Natural killer cell (primary cell): ENCODE data around the gene SOCS7. TPM values are rescaled to one million over a fixed set of nuclear protein-coding genes. Genes with fewer than 3 reads are reported as not detected.

ENCODE experiments used
- ATAC-seq, 3 donors: fragments of 150-1000 bp in 2 of 3; fragments of 200-7000 bp in 1 of 3; cut with Tn5 transposase; 1 replicate in 1 of 3; 2 replicates in 2 of 3; pipeline ENCODE4 v1.10.0; 2021; ENCODE audit warnings: mild to moderate bottlenecking in 2 of 3, moderate library complexity in 2 of 3
- DNase-seq, 2 donors: peaks; one replicate each; pipeline versions ENCODE4 v3.0.0 to v3.0.0-alpha.2; 2013 to 2021; ENCODE audit warnings: mixed read lengths in 1 of 2
- H3K27ac ChIP-seq: one replicate; pipeline ENCODE4 v1.5.1; 2013; ENCODE audit warnings: mild to moderate bottlenecking, low read length
- H3K27me3 ChIP-seq: one replicate; pipeline ENCODE4 v1.6.1; 2013; ENCODE audit warnings: low read length; ENCODE audit not compliant: control insufficient read depth, insufficient read depth
- H3K36me3 ChIP-seq: one replicate; pipeline ENCODE4 v1.6.1; 2013; ENCODE audit warnings: low read length; ENCODE audit not compliant: control insufficient read depth, insufficient read depth
- H3K4me1 ChIP-seq: one replicate; pipeline ENCODE4 v1.6.1; 2013; ENCODE audit warnings: low read length; ENCODE audit not compliant: control insufficient read depth, insufficient read depth
- H3K4me3 ChIP-seq: one replicate; pipeline ENCODE4 v1.5.1; 2013; ENCODE audit warnings: low read length
- H3K9me3 ChIP-seq: one replicate; pipeline ENCODE4 v1.6.1; 2013; ENCODE audit warnings: low read length; ENCODE audit not compliant: control insufficient read depth, insufficient read depth
- H3K27ac Mint-ChIP-seq, 2 donors: one replicate each; pipeline ENCODE4 v1.8.0; 2022; ENCODE audit warnings: mild to moderate bottlenecking in 2 of 2, mixed read lengths in 2 of 2, moderate library complexity in 1 of 2
- H3K27me3 Mint-ChIP-seq, 2 donors: one replicate each; pipeline ENCODE4 v1.8.0; 2022; ENCODE audit warnings: low read depth in 2 of 2, mixed read lengths in 2 of 2
- H3K36me3 Mint-ChIP-seq: one replicate; pipeline ENCODE4 v1.8.0; 2022; ENCODE audit warnings: mixed read lengths
- H3K4me1 Mint-ChIP-seq, 2 donors: one replicate each; pipeline ENCODE4 v1.8.0; 2022; ENCODE audit warnings: mixed read lengths in 2 of 2
- H3K4me3 Mint-ChIP-seq: one replicate; pipeline ENCODE4 v1.8.0; 2022; ENCODE audit warnings: mild to moderate bottlenecking, moderate library complexity, mixed read lengths
- H3K9me3 Mint-ChIP-seq, 2 donors: one replicate each; pipeline ENCODE4 v1.8.0; 2022; ENCODE audit warnings: mixed read lengths in 2 of 2
- WGBS: methylation state at CpG from one replicate; pipeline ENCODE4 v1.1.7; 2013; ENCODE audit warnings: missing lambda C conversion rate; ENCODE audit not compliant: insufficient coverage; 5-methylcytosine and 5-hydroxymethylcytosine counted together
- intact Hi-C: fragments of 100-400 bp; cut with micrococcal nuclease; formaldehyde crosslinking; loops from one replicate; pipeline ENCODE4 v1.14.2; 2022
- total RNA-seq, 4 donors: library from RNA; stranded (reverse); fragments of 120-200 nt in 1 of 4; gene quantifications; one replicate each; pipeline versions ENCODE4 v1.2.3 to v1.2.4, GENCODE V29; 2013 to 2022
- TF ChIP-seq, protein P1 (sequence below): fragments of 200-600 bp; IDR thresholded peaks from one replicate; pipeline ENCODE4 v1.8.0; 2022; ENCODE audit warnings: antibody characterized with exemption

SOCS7 gene
- total RNA-seq, 3 donors from 2014 or later (not counting 1 experiment from before 2014, with no cell fraction given) = 13.6 to 31.8 (median 21.2) TPM

- H3K9me3 Mint-ChIP-seq = no peaks in the 10 kb centered on the region
These were observed 68.9 kb downstream of the SOCS7 start for GRCh38 chr17:38420518-38420917.

DNA sequence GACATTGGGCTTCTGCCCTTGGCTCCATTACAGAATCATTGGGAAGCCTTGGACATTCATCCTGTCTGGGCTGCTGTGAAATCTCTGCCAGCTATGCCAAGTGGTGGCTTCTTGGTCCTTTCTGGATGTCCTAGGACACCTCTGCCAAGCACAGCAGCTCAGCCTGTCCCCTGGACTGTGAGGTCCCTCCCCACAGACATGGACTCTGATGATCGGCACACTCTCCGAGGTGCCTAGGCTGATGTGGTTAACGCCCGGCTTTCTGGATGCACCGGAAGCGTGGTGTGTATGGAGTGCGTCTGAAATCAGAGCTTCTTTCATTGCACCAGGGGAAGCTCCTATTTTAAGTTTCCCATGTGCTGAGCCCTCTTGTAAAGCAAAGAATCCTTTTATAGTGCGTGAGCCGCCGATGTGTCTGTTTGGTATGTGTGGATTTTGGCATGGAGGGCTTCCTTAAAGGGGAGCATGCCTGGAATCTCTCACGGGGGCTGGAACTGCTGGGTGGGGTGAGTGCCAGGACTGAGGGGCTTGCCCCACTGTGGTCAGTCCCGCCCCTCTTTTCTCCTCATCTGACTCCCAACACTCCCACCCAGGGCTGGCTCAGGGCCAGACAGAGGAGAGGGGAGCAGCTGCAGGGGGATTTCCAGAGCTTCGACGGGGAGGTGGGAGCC lies 69.7 kb downstream of the SOCS7 start:
- Mint-ChIP-seq H3K9me3 (no peaks in the 10 kb centered on the region), H3K4me1 (peaks cover 5 to 18% of the 10 kb centered on the region in 2 donors), H3K4me3 (no peak overlapping the region), H3K27me3 (peaks cover 39 to 48% of the 10 kb centered on the region in 2 donors), H3K36me3 (no peaks in the 10 kb centered on the region), H3K27ac (no peak overlapping the region)
- Histone ChIP-seq H3K27me3 (peaks cover 22% of the 10 kb centered on the region), H3K27ac (no peak overlapping the region), H3K9me3 (no peaks in the 10 kb centered on the region), H3K36me3 (no peaks in the 10 kb centered on the region), H3K4me3 (no peak overlapping the region), H3K4me1 (peaks cover 3% of the 10 kb centered on the region)
- intact Hi-C loops = no loop called here
- WGBS = 63% methylated on average over 12 of the region's 14 CpGs
- no peak for ATAC-seq
- TF ChIP-seq, protein P1, sequence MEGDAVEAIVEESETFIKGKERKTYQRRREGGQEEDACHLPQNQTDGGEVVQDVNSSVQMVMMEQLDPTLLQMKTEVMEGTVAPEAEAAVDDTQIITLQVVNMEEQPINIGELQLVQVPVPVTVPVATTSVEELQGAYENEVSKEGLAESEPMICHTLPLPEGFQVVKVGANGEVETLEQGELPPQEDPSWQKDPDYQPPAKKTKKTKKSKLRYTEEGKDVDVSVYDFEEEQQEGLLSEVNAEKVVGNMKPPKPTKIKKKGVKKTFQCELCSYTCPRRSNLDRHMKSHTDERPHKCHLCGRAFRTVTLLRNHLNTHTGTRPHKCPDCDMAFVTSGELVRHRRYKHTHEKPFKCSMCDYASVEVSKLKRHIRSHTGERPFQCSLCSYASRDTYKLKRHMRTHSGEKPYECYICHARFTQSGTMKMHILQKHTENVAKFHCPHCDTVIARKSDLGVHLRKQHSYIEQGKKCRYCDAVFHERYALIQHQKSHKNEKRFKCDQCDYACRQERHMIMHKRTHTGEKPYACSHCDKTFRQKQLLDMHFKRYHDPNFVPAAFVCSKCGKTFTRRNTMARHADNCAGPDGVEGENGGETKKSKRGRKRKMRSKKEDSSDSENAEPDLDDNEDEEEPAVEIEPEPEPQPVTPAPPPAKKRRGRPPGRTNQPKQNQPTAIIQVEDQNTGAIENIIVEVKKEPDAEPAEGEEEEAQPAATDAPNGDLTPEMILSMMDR = no peak
- DNase-seq = no peak

More at GRCh38 chr17:38420518-38420917, 68.9 kb downstream of the SOCS7 start:
- intact Hi-C loops = no loop called here
- Mint-ChIP-seq H3K4me3 (no peak overlapping the region), H3K36me3 (no peaks in the 10 kb centered on the region), H3K4me1 (peaks cover 5 to 17% of the 10 kb centered on the region in 2 donors), H3K27me3 (peaks cover 36 to 50% of the 10 kb centered on the region in 2 donors), H3K27ac (no peak overlapping the region)
- H3K9me3 ChIP-seq = no peaks in the 10 kb centered on the region
- H3K4me3 ChIP-seq = no peak overlapping the region
- ATAC-seq (no peak), DNase-seq (no peak)
- TF ChIP-seq, protein P1 = no peak
- no peak overlapping the region for H3K27ac ChIP-seq
- peaks cover 3% of the 10 kb centered on the region for H3K4me1 ChIP-seq
- no peaks in the 10 kb centered on the region for H3K36me3 ChIP-seq
- WGBS = 86% methylated on average over 6 of the region's 6 CpGs
- H3K27me3 ChIP-seq = peaks cover 21% of the 10 kb centered on the region

DNA sequence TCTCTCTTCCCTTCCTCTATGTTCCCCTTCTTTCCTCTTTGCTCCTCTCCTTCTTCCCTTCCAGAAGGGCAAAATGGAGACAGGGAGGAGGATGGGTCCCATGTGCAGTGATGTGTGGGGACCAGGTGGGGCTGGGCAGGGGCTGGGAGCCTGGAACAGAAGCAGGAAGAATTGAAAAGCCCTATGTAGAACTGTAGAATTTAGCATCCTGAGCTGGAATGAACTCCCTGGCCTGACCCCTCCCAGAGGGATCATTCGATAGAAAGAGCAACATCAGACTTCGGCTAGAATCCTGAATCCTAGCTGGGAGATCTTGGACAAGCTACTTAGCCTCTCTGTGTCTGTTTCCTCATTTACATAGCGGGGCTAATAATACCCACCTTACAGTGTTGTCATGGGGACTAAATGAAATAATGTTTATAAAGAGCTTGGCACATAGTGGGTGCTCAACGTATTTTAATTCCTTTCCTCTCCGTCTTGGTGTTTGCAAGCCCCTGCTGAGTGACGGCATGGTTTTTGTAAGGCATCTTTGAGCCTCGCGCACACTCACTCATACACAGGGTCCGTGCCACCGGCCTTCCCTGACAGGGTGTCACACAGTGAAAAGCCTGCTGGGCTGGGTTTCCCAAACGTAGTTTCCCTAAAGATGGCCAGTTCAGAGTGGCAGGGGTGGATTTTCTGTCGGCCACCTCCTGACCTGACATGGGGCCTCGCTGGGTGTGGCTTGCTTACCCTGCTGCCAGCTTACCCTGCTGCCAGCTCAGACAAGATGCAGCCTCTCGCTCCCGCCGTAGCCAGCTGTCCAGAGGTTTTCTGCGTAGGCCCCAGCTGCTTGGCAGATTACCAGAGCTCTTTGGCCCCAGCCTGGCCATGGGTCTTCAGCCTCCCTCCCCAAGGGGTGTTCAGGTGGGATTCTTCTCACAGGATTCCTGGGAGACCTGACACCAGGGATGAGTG lies 70.5 kb downstream of the SOCS7 start:
- H3K4me1 ChIP-seq = peaks cover 5% of the 10 kb centered on the region
- H3K27ac ChIP-seq = no peak overlapping the region
- H3K27me3 ChIP-seq = peaks cover 22% of the 10 kb centered on the region
- Mint-ChIP-seq H3K4me3 (no peak overlapping the region), H3K27ac (no peak overlapping the region), H3K36me3 (no peaks in the 10 kb centered on the region), H3K27me3 (peaks cover 39 to 44% of the 10 kb centered on the region in 2 donors), H3K9me3 (no peaks in the 10 kb centered on the region), H3K4me1 (peaks cover 7 to 22% of the 10 kb centered on the region in 2 donors)
- TF ChIP-seq, protein P1 = no peak
- WGBS = 85% methylated on average over 16 of the region's 17 CpGs
- no peak overlapping the region for H3K4me3 ChIP-seq
- ATAC-seq = no peak
- no peaks in the 10 kb centered on the region for H3K36me3 ChIP-seq
- DNase-seq = no peak
- intact Hi-C loops = loop anchor here (2.0 kb wide), 1 partner anchor 63 kb away; no protein-coding TSS in a partner anchor
- H3K9me3 ChIP-seq = no peaks in the 10 kb centered on the region
